Ascending aorta (tissue), 2 donors: ENCODE measurements around the gene TWSG1. TPM values are rescaled to one million over a fixed set of nuclear protein-coding genes. Genes with fewer than 3 reads are reported as not detected.
"Not testable (repeated sequence)": the region's sequence is repeated elsewhere in the genome, so short reads cannot be mapped to it uniquely, and the experiment has no call there.

Source experiments
- DNase-seq, 2 donors: peaks; one replicate each; pipeline ENCODE4 v3.0.0-alpha.2; 2019; ENCODE audit warnings: low spot score in 2 of 2
- H3K27ac ChIP-seq, 2 donors: fragments of 200-600 bp; sonication (generic); one replicate each; pipeline ENCODE4 v1.5.1; 2016 to 2017; ENCODE audit warnings: mild to moderate bottlenecking in 1 of 2
- H3K27me3 ChIP-seq: fragments of 200-600 bp; sonication (generic); one replicate; pipeline ENCODE4 v1.5.1; 2017
- H3K36me3 ChIP-seq, 2 donors: fragments of 200-600 bp; sonication (generic); one replicate each; pipeline ENCODE4 v1.5.1; 2016
- H3K4me1 ChIP-seq, 2 donors: fragments of 200-600 bp; sonication (generic); one replicate each; pipeline ENCODE4 v1.5.1; 2016 to 2017; ENCODE audit warnings: mild to moderate bottlenecking in 1 of 2
- H3K4me3 ChIP-seq, 2 donors: fragments of 200-600 bp; sonication (generic); one replicate each; pipeline ENCODE4 v1.5.1; 2016 to 2017; ENCODE audit warnings: mild to moderate bottlenecking in 1 of 2
- H3K9me3 ChIP-seq, 2 donors: fragments of 200-600 bp; sonication (generic); one replicate each; pipeline ENCODE4 v1.5.1; 2016
- CTCF ChIP-seq, 3 experiments: fragments of 200-600 bp in 2 of 3; fragments of 450-650 bp in 1 of 3; sonication (generic) in 2 of 3; IDR thresholded peaks; one replicate each; pipeline ENCODE4 v1.5.1; 2016 to 2019; ENCODE audit warnings: antibody characterized with exemption in 3 of 3, mild to moderate bottlenecking in 1 of 3, moderate library complexity in 1 of 3
- intact Hi-C: fragments of 100-400 bp; cut with DNase I; formaldehyde crosslinking; loops from one replicate; pipeline ENCODE4 v1.15.1; 2023
- total RNA-seq: library from RNA; depleted of rRNA; stranded (reverse); fragments of >200 nt; gene quantifications from one replicate; pipeline ENCODE4 v1.1.0, GENCODE V29; 2016

TWSG1 gene
- total RNA-seq, 1 donor from 2014 or later, result 25.0 TPM

GRCh38 chr18:9387891-9388290 is 53.3 kb downstream of the TWSG1 start:
- DNase-seq, result no peak
- Histone ChIP-seq H3K27ac (no peak overlapping the region), H3K9me3 (no peaks in the 10 kb centered on the region), H3K27me3 (no peaks in the 10 kb centered on the region), H3K4me1 (no peaks in the 10 kb centered on the region), H3K4me3 (no peak overlapping the region), H3K36me3 (peaks cover 0 to 19% of the 10 kb centered on the region in 2 donors)
- intact Hi-C loops, result no loop called here
- TF ChIP-seq CTCF (IDR thresholded peaks at IDR 0.05), result no peak

GRCh38 chr18:9389706-9390105 is 55.1 kb downstream of the TWSG1 start:
- Histone ChIP-seq H3K4me3 (no peak overlapping the region), H3K9me3 (no peaks in the 10 kb centered on the region), H3K27me3 (no peaks in the 10 kb centered on the region), H3K36me3 (peaks cover 0 to 19% of the 10 kb centered on the region in 2 donors), H3K4me1 (no peaks in the 10 kb centered on the region), H3K27ac (no peak overlapping the region)
- DNase-seq, result no peak
- no peak for TF ChIP-seq CTCF (IDR thresholded peaks at IDR 0.05)
- intact Hi-C loops, result no loop called here

- no peak overlapping the region for H3K27ac ChIP-seq
- H3K4me3 ChIP-seq, result no peak overlapping the region
- H3K9me3 ChIP-seq, result no peaks in the 10 kb centered on the region
- H3K27me3 ChIP-seq, result no peaks in the 10 kb centered on the region
- intact Hi-C loops, result no loop called here
- DNase-seq, result no peak
- TF ChIP-seq CTCF (IDR thresholded peaks at IDR 0.05), result no peak
- H3K4me1 ChIP-seq, result no peaks in the 10 kb centered on the region
- peaks cover 5 to 32% of the 10 kb centered on the region in 2 donors for H3K36me3 ChIP-seq
Observed at GRCh38 chr18:9392726-9393125, 58.2 kb downstream of the TWSG1 start.

- intact Hi-C loops, result no loop called here
- Histone ChIP-seq H3K4me1 (no peaks in the 10 kb centered on the region), H3K36me3 (peaks cover 5 to 43% of the 10 kb centered on the region in 2 donors), H3K4me3 (no peak overlapping the region), H3K9me3 (no peaks in the 10 kb centered on the region), H3K27me3 (no peaks in the 10 kb centered on the region), H3K27ac (no peak overlapping the region)
- no peak for TF ChIP-seq CTCF (IDR thresholded peaks at IDR 0.05)
- DNase-seq, result no peak
Observed at GRCh38 chr18:9394046-9394445, 59.5 kb downstream of the TWSG1 start.

GRCh38 chr18:9400197-9400596 is 65.6 kb downstream of the TWSG1 start:
- DNase-seq, result no peak
- no peak for TF ChIP-seq CTCF (IDR thresholded peaks at IDR 0.05)
- intact Hi-C loops, result no loop called here
- Histone ChIP-seq H3K27ac (no peak overlapping the region), H3K4me1 (no peaks in the 10 kb centered on the region), H3K27me3 (no peaks in the 10 kb centered on the region), H3K4me3 (no peak overlapping the region), H3K36me3 (peaks cover 5 to 33% of the 10 kb centered on the region in 2 donors), H3K9me3 (no peaks in the 10 kb centered on the region)

- no peak for DNase-seq
- intact Hi-C loops, result no loop called here
- peaks cover 5 to 32% of the 10 kb centered on the region in 2 donors for H3K36me3 ChIP-seq
- H3K4me3 ChIP-seq, result no peak overlapping the region
- H3K9me3 ChIP-seq, result no peaks in the 10 kb centered on the region
- no peaks in the 10 kb centered on the region for H3K27me3 ChIP-seq
- H3K4me1 ChIP-seq, result no peaks in the 10 kb centered on the region
- TF ChIP-seq CTCF (IDR thresholded peaks at IDR 0.05), result no peak
- H3K27ac ChIP-seq, result no peak overlapping the region
Observed at GRCh38 chr18:9401176-9401575, 66.6 kb downstream of the TWSG1 start.

- H3K27ac ChIP-seq, H3K4me3 ChIP-seq, H3K9me3 ChIP-seq, DNase-seq, intact Hi-C loops, H3K27me3 ChIP-seq, H3K4me1 ChIP-seq: not testable (repeated sequence)
- peaks cover under 1 to 20% of the 10 kb centered on the region in 2 donors for H3K36me3 ChIP-seq
Observed at GRCh38 chr18:9402358-9403007, 67.9 kb downstream of the TWSG1 start.
